HG03108 (cell line): ENCODE results near the gene NPW.

ENCODE experiments used
- ATAC-seq: cut with Tn5 transposase; IDR thresholded peaks from one replicate; pipeline ENCODE4 v1.9.1; 2021; ENCODE audit warnings: moderate library complexity; ENCODE audit not compliant: unreplicated experiment

NPW gene

DNA sequence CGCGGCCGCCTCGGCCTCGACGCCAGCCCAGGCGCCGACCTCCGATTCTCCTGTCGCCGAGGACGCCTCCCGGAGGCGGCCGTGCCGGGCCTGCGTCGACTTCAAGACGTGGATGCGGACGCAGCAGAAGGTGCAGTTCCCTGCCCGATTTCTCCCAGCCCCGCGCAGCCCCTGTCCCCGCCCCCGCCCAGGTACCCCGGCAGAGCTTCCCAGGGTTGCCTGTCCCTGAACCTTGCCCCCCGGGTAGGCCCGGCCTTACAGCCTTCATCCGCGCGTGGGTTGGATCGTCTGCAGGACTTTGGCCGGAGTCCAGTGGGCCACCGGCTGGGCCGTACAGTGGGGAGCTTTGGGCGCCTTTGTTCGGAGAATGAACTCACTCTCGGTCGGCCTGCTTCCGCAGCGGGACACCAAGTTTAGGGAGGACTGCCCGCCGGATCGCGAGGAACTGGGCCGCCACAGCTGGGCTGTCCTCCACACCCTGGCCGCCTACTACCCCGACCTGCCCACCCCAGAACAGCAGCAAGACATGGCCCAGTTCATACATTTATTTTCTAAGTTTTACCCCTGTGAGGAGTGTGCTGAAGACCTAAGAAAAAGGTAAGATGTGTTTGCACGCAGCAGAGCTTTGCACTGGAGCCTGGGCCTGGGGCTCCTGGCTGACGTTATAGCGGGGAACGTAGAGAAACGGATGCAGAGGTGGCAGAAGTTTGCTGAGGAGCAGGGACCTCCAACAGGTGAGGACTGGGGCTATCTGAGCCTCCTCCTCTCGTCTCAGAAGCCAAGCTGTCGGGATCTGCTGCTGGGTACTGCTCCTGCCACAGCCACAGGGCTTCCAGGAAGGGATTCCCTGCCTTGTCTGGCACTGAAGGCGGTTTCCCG, 35.0 kb upstream of the NPW start:
- ATAC-seq, result no peak

DNA sequence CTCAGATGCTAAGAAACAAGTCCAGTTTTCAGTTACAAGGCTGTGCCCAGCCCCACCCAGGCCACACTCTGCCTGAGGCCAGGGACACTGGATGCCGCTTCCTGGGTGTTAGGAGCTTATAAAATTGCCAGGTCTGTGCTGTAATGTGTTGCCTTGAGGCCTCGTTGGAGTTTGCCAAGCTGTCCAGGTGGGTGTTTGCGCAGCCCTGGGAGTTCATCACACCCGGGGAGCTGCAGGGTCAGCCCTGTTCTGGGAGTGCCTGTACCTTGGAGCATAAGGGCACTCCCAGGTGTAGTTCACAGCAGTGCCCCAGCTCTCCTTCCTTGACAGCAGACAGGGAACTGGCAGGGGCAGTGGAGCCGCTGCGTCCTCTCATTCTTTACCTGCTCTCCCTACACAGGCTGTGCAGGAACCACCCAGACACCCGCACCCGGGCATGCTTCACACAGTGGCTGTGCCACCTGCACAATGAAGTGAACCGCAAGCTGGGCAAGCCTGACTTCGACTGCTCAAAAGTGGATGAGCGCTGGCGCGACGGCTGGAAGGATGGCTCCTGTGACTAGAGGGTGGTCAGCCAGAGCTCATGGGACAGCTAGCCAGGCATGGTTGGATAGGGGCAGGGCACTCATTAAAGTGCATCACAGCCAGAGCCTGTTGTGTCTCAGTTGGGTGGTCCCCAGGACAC, 34.0 kb upstream of the NPW start:
- ATAC-seq, result no peak

DNA sequence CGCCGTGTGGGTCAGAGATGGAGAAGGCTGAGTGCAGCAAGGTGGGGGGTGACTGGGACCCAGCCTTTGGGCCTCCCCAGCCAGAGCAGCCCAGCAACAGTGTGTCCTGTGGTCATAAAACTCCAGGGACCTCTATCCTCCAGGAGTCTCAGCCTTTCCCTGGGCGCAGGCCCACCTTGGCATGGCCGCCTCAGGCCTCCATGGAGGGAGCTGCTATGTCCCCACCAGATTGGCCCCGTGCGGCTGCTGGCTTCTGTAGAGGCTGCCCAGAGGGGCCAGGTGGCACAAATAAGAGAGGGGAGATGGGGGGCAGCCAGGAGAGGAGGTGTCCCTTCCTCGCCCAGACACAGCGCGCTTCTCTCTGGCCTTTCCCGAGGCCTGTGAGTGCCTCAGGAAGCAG, 32.4 kb upstream of the NPW start:
- ATAC-seq, result no peak

DNA sequence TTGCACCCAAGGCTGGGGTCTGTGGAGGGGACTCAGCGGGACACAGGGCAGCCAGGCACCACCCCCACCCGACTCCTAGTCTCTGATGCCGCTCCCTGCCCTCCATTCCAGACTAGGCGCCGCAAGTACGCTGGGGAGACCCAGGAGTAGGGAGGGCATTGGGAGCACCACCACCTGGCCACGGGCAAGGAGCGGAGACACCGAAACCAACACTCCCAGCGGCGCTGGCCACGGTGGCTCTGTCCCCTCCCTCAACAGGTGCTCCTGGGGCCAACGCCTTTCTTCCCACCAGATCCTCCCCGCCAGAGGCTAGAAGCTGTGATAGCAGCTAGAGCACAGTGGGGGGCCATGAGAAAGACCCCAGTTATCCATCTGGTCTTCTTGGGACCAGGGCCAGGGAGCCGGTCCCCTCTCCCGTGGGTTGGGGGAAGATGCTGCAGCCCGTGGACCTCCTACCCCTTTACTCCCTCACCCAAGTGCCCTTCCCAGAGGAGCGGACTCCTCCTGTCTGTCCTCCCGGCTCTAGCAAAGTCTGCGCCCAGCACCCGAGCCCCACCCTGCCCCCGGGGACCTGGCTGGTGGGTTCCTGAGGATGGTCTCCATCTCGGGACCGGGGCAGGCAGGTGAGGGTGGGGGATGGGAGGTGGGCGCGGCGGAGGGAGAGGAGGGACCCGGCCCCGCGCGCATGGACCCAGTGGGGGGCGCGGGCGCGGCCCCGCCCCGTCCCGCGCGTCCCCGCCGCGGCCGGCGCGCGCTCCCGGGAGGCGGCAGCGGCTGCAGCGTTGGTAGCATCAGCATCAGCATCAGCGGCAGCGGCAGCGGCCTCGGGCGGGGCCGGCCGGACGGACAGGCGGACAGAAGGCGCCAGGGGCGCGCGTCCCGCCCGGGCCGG, 30.1 kb upstream of the NPW start, which contains the start of gene SYNGR3:
Gene SYNGR3 (plus strand): TSS at position 762 of the 892 bp plus-strand sequence. CDS start 133 bp downstream, outside the sequence.
- ATAC-seq, result no peak

DNA sequence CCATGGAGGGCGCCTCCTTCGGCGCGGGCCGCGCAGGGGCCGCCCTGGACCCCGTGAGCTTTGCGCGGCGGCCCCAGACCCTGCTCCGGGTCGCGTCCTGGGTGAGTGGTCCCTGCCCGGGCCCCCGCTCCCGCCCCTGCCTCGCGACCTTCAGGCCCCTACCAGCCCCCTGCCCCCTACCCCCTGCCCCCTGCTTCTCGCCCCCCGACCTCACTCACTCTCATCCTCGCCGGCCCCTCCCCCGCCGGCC, 29.6 kb upstream of the NPW start:
- ATAC-seq, result no peak

DNA sequence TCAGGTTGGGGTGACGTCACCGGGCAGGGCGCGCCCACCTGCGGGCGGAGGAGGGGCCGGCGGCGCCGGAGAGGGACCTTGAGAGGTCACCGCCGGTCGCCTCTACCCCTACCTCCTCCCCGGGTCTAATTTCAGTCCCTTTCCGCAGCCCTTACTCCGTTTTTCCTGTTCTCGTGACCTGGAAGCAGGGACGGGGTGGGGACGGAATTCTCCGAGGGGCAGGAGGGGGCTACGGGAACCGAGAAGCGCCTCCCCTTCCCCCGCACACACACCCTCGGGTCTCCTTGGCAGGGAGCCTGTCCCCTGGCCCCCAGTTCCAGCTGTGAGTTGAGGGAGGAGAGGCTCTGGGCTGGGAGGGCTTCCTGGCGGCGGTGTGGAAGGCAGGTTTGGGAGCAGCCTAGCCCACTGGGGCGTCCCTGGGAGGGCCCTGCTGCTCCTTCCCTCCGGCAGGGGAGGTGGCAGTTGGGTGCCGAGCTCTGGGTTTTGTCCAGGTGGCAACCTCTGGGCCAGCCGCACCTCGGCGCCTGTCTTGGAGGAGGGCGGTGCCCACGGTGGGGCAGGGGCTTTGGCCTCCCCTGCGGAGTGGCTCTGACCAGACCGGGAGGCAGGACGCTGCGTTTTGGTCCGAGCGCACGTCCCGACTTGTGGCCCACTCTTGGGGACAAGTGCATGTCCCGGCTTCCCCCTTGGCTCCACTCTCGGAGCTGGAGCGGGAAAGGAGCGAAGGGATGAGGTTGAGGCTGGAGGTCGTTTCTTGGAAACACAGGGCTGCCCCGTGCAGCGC, 29.0 kb upstream of the NPW start:
- no peak for ATAC-seq

DNA sequence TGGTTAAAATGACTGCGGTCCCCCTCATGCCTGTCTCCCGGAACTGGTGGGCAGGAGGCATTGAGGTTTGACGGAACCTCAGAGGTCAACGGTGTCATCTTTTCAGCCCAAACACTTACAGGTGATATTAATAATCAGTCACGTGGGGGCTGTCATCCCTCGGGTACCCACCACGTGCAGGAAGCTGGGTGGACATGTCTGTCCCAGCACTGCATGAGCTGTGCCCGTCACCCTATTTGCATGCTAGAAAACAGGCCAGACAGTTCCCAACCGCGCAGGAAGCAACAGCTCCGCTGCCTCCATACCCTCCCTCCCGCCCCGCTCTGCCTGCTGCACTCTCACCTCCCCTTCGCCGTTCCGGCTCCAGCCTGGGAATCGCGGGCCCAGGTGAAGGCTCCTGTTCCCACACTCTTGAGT, 28.4 kb upstream of the NPW start:
- no peak for ATAC-seq

DNA sequence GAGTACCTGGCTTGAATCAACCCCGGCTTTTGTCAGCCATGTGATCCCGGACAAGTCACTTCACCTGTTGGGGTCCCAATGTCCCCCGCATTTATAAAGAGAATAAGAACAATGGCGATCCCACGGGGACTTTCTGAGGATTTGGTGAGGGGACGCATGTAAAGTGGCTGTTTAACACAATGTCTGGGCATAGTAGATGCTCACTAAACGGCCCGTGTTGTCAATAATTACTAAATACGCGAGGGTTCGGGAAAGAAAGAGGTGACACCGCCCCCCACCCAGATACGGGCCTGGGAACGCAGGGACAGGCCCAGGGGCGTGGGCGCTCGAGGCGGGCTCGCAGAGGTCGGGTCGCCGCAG, 28.0 kb upstream of the NPW start:
- ATAC-seq, result no peak

DNA sequence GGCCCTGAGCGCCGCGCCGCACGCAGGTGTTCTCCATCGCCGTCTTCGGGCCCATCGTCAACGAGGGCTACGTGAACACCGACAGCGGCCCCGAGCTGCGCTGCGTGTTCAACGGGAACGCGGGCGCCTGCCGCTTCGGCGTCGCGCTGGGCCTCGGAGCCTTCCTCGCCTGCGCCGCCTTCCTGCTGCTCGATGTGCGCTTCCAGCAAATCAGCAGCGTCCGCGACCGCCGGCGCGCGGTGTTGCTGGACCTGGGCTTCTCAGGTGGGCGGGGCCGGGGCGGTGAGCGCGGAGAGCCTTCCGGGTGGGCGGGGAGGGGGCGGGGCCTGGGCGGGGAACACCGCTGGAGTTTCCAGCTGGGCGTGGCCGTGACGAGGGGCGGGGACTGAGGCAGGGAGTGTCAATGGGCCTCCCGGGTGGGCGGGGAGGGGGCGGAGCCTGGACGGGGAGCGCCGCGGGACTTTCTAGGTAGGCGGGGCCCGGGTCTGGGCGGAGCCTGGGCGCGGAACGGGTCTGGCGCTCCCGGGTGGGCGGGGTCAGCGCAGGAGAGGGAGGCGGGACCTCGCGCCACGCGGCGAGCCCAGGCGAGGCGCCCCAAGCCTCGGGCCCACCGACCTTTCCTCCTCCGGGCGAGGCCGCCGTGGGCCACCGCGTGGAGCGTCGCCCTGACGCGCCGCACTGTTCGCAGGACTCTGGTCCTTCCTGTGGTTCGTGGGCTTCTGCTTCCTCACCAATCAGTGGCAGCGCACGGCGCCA, 27.5 kb upstream of the NPW start:
- ATAC-seq, result peak; percentile 42

DNA sequence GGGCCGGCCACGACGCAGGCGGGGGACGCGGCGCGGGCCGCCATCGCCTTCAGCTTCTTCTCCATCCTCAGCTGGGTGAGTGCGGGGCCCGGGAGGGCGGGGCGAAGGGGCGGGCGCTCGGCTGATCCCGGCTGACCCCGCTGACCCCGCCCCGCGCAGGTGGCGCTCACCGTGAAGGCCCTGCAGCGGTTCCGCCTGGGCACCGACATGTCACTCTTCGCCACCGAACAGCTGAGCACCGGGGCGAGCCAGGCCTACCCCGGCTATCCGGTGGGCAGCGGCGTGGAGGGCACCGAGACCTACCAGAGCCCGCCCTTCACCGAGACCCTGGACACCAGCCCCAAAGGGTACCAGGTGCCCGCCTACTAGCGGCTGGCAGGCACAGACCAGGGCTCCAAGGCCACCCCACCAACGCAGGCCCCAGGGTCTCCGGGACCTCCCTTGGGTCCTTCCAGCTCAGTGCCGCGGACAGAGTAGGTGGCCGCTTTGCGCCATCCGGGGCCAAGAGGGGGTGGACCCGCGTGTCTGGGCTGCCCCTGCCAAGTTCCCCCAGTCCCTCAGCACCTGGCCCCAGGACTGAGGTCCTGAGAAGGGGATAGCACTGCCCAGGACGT, 26.8 kb upstream of the NPW start:
- ATAC-seq, result no peak

DNA sequence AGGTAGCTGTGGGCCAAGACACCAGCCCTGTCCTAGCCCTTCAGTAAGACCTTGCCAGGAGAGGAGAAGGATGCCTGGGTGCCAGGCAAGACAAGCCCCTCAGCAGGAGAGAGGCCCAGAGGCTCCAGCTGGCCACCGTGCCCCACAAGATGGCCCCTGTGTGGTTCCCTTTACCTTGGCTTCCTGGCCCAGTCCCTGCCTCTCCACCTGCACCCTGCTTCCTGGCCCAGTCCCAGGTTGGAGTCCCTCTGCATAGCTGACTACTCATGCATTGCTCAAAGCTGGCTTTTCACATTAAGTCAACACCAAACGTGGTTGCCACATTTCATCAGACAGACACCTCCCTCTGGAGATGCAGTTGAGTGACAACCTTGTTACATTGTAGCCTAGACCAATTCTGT, 25.9 kb upstream of the NPW start:
- ATAC-seq, result no peak

DNA sequence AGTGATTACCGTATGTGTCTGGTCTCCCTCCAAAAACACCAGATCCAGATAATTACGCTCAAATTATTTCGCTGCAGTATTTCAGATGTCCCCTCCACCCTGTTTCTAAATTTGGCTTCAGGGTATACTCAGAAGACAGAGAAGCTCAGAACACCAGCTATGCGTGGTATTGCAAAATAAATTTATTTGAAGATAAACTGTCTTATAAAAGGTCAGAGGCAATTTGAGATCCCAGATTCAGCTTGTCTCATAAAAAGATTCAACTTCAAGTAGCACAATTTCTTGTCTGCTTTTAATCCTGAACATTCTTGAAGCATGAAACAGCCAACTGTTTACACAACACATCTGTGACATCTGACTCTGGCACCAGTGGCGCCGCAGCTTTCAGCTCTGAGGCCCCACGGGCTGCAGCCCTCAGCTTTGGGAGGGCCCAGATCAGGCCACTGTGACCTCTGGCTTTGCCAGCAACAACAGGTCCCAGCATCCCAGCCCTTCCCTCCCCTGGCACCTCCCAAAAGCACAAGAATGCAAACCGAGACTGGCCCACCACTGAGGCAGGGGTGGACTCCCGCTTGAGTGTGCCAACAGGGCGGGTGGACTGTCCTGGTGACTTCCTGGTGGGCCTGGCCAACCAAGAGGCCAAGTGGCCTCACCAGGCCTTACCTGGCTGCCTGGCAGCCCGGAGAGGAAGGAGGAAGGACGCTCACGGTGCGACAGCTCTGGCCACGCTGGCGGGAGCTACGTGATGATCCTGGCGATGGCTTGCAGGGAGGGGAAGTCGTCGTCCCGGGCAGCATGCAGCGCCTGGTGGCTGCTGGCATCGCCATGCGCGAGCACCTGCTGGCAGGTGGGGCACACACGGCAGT, 21.9 kb upstream of the NPW start:
- no peak for ATAC-seq

DNA sequence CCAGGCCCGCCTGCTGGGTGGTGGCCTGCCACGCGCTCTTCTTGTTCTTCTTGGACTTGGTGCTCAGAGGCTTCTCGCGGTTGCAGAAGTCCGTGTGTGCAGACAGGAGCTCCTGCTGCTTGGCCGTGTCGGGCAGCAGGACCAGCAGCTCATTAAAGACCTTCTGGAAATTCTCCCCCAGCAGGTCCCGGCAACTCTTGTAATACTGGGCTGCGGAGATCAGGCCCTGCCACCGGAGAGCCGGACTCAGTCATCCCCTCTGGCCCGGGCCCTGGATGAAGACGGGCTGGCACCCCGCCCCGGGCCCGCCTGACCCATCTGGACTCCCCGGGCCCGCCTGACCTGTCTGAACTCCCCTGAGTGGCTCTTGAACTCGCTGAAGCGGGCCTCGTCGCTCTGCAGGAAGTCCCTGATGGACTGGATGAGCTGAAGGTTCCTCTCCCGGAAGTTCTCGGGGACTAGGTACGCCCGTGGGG, 21.2 kb upstream of the NPW start:
- ATAC-seq, result no peak

DNA sequence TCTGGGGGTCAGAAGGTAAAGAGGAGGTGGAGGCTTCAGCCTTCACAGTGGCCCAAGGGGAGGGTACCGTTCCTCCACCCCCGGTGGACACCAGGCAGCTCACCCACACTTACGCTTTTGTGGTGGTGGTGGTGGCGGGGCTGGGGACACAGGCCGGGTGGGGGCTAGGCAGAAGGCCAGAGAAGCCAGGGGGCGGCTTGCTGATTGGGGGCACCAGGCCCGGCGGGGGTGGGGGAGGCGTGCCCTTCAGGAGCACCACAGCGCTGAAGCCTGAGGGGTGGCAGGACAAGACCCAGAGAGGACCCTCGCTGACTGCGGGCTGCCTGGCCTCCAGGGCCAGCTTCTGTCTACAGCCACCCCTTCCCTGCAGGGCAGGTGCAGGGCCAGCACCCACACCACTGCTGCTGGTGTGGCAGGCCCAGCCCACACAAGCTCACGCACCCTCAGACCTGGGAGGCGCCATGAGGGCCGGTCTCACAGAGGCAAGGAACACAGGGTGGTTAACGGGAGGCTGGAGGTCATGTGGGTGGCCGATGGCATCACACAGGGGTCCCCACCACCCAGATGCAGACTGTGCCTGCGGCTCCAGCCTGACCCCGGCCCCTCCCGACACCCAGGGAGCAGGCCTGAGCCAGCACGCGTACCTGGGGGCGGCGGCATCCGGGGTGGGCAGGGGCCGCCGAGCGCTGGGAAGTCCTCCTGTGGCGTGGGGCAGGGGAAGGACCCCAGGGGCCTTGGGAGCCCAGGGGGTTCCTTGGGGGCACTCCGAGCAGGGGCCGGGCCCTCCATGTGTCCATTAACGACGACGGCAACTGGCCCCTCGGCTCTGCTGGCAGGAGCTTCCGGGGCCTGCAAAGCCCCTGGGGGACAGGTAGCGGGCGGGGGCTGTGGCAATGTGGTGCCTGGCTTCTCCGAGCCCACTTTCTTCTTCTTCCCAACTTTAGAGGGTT, 20.5 kb upstream of the NPW start:
- no peak for ATAC-seq

DNA sequence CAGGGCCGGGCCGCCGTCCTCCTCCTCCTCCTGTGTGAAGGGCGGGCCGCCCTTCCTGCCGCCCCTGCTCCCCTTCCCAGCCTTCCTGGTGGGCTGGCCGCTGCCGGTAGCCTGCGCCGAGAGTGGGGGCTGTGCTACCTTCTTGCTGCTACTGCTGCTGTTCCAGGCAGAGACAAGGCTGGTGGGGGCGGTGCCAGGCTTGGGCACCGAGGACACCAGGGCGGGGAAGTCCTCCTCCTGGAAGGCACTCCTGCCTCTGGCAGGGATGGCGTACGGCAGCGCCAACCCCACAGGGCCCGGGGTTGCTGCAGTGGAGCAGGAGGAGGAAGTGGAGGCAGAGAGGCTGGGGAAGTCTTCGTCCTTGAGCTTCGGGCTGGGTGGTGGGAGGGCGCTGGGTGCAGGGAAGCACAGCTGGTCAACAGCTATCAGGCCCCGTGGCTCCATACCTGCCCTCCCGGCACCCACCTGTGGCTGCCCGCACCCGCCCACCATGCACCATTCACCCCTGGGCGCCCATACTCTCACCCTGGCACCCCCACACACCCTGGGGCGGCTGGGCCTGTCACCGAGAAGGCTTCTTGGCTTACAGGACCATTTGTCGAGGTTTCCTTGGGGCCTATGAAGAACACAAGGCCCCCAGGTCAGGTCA, 19.6 kb upstream of the NPW start:
- ATAC-seq, result no peak

DNA sequence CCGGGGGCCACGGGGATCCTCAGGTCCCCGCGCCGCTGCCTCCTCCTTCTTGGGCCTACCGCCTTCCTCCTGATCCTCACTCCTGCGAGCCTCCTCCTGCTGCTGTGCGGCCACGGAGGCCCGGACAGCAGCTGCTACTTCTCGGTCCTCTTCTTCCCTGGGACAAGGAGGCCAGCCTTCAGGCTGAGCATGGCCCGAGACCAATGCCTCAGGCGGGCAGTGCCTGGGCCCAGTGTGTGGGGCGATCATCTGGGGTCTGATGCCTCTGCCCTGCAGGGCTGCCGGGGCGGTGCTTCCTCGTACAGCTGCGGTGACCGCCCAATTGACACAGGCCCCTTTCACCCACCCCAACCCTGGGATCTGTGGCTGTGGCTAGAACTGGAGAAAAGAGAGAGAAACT, 18.6 kb upstream of the NPW start:
- no peak for ATAC-seq
